Measurements from ENCODE around the gene ING3. TPM values are rescaled to one million over a fixed set of nuclear protein-coding genes. Genes with fewer than 3 reads are reported as not detected.

ING3 gene
- total and polyA plus RNA-seq, 9 of the 15 experiments (the other 6 are each of a cell fraction or from before 2014, with no cell fraction given) = 22.8 to 233 (median 50.4) TPM

- Histone ChIP-seq H3K9me3 (replicated peaks; ENCODE audit: control insufficient read depth, insufficient read depth, low read depth, low read length) (no peaks in the 10 kb centered on the region), H3K27ac (ENCODE audit: extremely low read depth, low read depth, low read length) (no peak overlapping the region), H3K4me1 (replicated peaks in 1 of 2; ENCODE audit: control insufficient read depth in 2 of 2, insufficient read depth in 2 of 2, low read length in 2 of 2) (no peaks in the 10 kb centered on the region), H3K36me3 (ENCODE audit: control insufficient read depth, insufficient read depth, low read length) (peaks cover 37% of the 10 kb centered on the region), H3K27me3 (ENCODE audit: control insufficient read depth in 2 of 2, insufficient read depth in 2 of 2, low read length in 2 of 2) (no peaks in the 10 kb centered on the region), H3K4me2 (ENCODE audit: insufficient read depth, low read length) (no peak overlapping the region), H2AFZ (ENCODE audit: low read depth, low read length) (no peak overlapping the region), H3K79me2 (ENCODE audit: control insufficient read depth, insufficient read depth, low read length) (peaks cover 10% of the 10 kb centered on the region), H4K20me1 (replicated peaks; ENCODE audit: control insufficient read depth, insufficient read depth, low read length) (no peaks in the 10 kb centered on the region), H3K4me3 (no peak overlapping the region), H3K9me1 (ENCODE audit: control insufficient read depth, insufficient read depth, low read length) (no peaks in the 10 kb centered on the region), H3K9ac (ENCODE audit: insufficient read depth in 1 of 2, low read depth in 2 of 2, low read length in 2 of 2) (no peak overlapping the region)
- in situ Hi-C loops (cut with MboI) = no loop called here
- POLR2A ChIA-PET = interaction anchor here (4.9 kb wide), 1 partner anchor 9 kb away, joined by 23 read pairs; the partner anchor contains the start of gene ING3
- DNase-seq (ENCODE audit: extremely low read depth in 1 of 4, low spot score in 3 of 4) (no peak), ATAC-seq (no peak), FAIRE-seq (no peak)
- BruUV-seq (replicated peaks) = no TSS peak
- 83% methylated on average over 1 of the region's 1 CpG for WGBS (ENCODE audit: insufficient coverage, low coverage, missing lambda C conversion rate)
- intact Hi-C loops (cut with micrococcal nuclease) = no loop called here
- CTCF ChIA-PET (ENCODE audit: low intra/inter-chr PET ratio) = no interaction called here
- TF ChIP-seq ELF2 (CRISPR knock-in tag; IDR thresholded peaks at IDR 0.05) = no peak
- TF ChIP-seq EHMT2 (IDR thresholded peaks at IDR 0.05) = no peak
- TF ChIP-seq, protein P1, sequence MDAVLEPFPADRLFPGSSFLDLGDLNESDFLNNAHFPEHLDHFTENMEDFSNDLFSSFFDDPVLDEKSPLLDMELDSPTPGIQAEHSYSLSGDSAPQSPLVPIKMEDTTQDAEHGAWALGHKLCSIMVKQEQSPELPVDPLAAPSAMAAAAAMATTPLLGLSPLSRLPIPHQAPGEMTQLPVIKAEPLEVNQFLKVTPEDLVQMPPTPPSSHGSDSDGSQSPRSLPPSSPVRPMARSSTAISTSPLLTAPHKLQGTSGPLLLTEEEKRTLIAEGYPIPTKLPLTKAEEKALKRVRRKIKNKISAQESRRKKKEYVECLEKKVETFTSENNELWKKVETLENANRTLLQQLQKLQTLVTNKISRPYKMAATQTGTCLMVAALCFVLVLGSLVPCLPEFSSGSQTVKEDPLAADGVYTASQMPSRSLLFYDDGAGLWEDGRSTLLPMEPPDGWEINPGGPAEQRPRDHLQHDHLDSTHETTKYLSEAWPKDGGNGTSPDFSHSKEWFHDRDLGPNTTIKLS (IDR thresholded peaks at IDR 0.05; ENCODE audit: borderline replicate concordance, low read depth) = no peak
- TF ChIP-seq FOXA1 (IDR thresholded peaks at IDR 0.05; ENCODE audit: borderline replicate concordance) = no peak
- no peak for TF ChIP-seq ZBED1 (IDR thresholded peaks at IDR 0.05)
- no peak for TF ChIP-seq ADNP (tag; IDR thresholded peaks at IDR 0.05)
- TF ChIP-seq ZNF583 (CRISPR knock-in tag; IDR thresholded peaks at IDR 0.05) = no peak
- no peak for TF ChIP-seq NBN (IDR thresholded peaks at IDR 0.05; ENCODE audit: low read depth)
- TF ChIP-seq CREM (IDR thresholded peaks at IDR 0.05; ENCODE audit: low read depth) = no peak
- TF ChIP-seq, protein P2, sequence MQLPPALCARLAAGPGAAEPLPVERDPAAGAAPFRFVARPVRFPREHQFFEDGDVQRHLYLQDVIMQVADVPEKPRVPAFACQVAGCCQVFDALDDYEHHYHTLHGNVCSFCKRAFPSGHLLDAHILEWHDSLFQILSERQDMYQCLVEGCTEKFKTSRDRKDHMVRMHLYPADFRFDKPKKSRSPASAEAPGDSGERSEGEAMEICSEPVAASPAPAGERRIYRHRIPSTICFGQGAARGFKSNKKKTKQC (CRISPR knock-in tag; IDR thresholded peaks at IDR 0.05) = no peak
- TF ChIP-seq NCOR1 (IDR thresholded peaks at IDR 0.05) = no peak
- TF ChIP-seq, protein P3, sequence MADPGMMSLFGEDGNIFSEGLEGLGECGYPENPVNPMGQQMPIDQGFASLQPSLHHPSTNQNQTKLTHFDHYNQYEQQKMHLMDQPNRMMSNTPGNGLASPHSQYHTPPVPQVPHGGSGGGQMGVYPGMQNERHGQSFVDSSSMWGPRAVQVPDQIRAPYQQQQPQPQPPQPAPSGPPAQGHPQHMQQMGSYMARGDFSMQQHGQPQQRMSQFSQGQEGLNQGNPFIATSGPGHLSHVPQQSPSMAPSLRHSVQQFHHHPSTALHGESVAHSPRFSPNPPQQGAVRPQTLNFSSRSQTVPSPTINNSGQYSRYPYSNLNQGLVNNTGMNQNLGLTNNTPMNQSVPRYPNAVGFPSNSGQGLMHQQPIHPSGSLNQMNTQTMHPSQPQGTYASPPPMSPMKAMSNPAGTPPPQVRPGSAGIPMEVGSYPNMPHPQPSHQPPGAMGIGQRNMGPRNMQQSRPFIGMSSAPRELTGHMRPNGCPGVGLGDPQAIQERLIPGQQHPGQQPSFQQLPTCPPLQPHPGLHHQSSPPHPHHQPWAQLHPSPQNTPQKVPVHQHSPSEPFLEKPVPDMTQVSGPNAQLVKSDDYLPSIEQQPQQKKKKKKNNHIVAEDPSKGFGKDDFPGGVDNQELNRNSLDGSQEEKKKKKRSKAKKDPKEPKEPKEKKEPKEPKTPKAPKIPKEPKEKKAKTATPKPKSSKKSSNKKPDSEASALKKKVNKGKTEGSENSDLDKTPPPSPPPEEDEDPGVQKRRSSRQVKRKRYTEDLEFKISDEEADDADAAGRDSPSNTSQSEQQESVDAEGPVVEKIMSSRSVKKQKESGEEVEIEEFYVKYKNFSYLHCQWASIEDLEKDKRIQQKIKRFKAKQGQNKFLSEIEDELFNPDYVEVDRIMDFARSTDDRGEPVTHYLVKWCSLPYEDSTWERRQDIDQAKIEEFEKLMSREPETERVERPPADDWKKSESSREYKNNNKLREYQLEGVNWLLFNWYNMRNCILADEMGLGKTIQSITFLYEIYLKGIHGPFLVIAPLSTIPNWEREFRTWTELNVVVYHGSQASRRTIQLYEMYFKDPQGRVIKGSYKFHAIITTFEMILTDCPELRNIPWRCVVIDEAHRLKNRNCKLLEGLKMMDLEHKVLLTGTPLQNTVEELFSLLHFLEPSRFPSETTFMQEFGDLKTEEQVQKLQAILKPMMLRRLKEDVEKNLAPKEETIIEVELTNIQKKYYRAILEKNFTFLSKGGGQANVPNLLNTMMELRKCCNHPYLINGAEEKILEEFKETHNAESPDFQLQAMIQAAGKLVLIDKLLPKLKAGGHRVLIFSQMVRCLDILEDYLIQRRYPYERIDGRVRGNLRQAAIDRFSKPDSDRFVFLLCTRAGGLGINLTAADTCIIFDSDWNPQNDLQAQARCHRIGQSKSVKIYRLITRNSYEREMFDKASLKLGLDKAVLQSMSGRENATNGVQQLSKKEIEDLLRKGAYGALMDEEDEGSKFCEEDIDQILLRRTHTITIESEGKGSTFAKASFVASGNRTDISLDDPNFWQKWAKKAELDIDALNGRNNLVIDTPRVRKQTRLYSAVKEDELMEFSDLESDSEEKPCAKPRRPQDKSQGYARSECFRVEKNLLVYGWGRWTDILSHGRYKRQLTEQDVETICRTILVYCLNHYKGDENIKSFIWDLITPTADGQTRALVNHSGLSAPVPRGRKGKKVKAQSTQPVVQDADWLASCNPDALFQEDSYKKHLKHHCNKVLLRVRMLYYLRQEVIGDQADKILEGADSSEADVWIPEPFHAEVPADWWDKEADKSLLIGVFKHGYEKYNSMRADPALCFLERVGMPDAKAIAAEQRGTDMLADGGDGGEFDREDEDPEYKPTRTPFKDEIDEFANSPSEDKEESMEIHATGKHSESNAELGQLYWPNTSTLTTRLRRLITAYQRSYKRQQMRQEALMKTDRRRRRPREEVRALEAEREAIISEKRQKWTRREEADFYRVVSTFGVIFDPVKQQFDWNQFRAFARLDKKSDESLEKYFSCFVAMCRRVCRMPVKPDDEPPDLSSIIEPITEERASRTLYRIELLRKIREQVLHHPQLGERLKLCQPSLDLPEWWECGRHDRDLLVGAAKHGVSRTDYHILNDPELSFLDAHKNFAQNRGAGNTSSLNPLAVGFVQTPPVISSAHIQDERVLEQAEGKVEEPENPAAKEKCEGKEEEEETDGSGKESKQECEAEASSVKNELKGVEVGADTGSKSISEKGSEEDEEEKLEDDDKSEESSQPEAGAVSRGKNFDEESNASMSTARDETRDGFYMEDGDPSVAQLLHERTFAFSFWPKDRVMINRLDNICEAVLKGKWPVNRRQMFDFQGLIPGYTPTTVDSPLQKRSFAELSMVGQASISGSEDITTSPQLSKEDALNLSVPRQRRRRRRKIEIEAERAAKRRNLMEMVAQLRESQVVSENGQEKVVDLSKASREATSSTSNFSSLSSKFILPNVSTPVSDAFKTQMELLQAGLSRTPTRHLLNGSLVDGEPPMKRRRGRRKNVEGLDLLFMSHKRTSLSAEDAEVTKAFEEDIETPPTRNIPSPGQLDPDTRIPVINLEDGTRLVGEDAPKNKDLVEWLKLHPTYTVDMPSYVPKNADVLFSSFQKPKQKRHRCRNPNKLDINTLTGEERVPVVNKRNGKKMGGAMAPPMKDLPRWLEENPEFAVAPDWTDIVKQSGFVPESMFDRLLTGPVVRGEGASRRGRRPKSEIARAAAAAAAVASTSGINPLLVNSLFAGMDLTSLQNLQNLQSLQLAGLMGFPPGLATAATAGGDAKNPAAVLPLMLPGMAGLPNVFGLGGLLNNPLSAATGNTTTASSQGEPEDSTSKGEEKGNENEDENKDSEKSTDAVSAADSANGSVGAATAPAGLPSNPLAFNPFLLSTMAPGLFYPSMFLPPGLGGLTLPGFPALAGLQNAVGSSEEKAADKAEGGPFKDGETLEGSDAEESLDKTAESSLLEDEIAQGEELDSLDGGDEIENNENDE (IDR thresholded peaks at IDR 0.05; ENCODE audit: low read depth, low read length) = no peak
Measured at GRCh38 chr7:120960714-120961113, 10.1 kb downstream of the ING3 start.
